ENCODE measurements around the gene RIMS4.

The RIMS4 gene

DNA sequence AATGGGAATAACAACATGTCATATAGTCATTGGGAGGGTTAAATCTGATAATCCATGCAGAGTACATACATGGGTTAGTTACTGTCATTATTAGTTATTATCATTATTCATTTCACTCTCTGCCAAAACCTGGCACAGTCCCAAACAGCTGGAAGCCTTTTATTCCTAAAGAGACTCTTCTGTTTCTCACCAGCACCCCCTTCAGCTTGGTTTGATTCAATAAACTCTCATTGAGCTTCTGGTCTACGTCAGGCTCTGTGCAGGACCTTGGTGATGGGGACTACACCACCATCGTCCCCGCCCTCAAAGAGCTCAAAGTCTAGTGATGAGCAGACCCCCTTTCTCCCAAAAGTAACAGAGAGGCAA, 62.4 kb downstream of the RIMS4 start:
- DNase-seq, result no peak
- Histone ChIP-seq H3K36me3 (ENCODE audit: insufficient read depth, low read length) (no peaks in the 10 kb centered on the region), H3K27me3 (ENCODE audit: insufficient read depth, low read length, poor library complexity) (peaks cover 29% of the 10 kb centered on the region), H3K4me2 (ENCODE audit: insufficient read depth, low read length) (no peak overlapping the region), H2AFZ (ENCODE audit: low read depth, low read length) (no peak overlapping the region), H3K27ac (ENCODE audit: low read length) (no peak overlapping the region), H3K9me3 (ENCODE audit: insufficient read depth, low read length, severe bottlenecking) (no peaks in the 10 kb centered on the region), H3K79me2 (ENCODE audit: insufficient read depth, low read length) (no peaks in the 10 kb centered on the region), H4K20me1 (ENCODE audit: insufficient read depth, low read length) (no peaks in the 10 kb centered on the region), H3K4me3 (ENCODE audit: low read depth in 1 of 2, low read length in 2 of 2) (no peak overlapping the region), H3K9ac (ENCODE audit: low read depth, low read length) (no peak overlapping the region), H3K4me1 (ENCODE audit: insufficient read depth, low read length) (no peaks in the 10 kb centered on the region)
- TF ChIP-seq, protein P1, sequence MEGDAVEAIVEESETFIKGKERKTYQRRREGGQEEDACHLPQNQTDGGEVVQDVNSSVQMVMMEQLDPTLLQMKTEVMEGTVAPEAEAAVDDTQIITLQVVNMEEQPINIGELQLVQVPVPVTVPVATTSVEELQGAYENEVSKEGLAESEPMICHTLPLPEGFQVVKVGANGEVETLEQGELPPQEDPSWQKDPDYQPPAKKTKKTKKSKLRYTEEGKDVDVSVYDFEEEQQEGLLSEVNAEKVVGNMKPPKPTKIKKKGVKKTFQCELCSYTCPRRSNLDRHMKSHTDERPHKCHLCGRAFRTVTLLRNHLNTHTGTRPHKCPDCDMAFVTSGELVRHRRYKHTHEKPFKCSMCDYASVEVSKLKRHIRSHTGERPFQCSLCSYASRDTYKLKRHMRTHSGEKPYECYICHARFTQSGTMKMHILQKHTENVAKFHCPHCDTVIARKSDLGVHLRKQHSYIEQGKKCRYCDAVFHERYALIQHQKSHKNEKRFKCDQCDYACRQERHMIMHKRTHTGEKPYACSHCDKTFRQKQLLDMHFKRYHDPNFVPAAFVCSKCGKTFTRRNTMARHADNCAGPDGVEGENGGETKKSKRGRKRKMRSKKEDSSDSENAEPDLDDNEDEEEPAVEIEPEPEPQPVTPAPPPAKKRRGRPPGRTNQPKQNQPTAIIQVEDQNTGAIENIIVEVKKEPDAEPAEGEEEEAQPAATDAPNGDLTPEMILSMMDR (IDR thresholded peaks at IDR 0.05; ENCODE audit: borderline replicate concordance, extremely low read depth, low read length, poor library complexity, severe bottlenecking), result no peak
- no peak for TF ChIP-seq EZH2 (IDR thresholded peaks at IDR 0.05; ENCODE audit: borderline replicate concordance, low read depth, low read length, severe bottlenecking)
- ATAC-seq (ENCODE audit: insufficient read depth, low read depth), result no peak

DNA sequence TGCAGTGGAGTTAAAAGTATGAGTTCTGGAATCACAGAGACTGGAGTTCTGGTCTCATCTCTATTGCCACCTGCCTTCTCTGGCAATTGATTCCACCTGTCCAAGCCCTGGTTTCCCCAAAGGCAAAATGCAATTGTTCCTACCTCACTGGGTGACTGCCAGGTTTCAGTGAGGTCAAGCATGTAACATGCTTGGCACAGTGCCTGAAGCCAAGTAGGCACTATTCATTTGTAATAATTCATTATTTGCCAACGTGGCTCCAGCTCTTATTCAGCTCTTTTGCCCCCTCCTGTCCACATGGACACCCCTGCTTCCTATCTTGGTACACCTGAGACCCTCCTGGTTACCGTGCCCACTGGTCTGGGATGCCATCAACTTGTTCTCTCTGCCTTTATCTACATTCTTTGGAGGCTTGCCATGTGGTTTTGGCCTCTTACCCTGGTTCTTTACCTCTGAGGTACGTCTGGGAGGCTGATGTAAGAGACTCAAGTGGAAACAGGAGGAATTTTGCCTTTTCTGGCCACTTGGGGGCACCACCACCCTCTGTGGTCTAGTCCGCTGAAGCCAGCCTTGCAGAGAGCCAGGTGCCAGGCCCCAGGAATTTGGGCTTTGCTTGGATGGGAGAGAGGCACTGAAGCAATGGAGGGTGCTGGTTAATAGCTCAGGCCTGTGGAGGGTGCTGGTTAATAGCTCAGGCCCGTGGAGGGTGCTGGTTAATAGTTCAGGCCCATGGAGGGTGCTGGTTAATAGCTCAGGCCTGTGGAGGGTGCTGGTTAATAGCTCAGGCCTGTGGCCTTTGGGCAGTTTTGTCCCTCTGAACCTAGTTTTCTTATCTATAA, 63.0 kb downstream of the RIMS4 start:
- no peak overlapping the region for H2AFZ ChIP-seq (ENCODE audit: low read depth, low read length)
- peak; percentile 83 for ATAC-seq (ENCODE audit: insufficient read depth, low read depth)

DNA sequence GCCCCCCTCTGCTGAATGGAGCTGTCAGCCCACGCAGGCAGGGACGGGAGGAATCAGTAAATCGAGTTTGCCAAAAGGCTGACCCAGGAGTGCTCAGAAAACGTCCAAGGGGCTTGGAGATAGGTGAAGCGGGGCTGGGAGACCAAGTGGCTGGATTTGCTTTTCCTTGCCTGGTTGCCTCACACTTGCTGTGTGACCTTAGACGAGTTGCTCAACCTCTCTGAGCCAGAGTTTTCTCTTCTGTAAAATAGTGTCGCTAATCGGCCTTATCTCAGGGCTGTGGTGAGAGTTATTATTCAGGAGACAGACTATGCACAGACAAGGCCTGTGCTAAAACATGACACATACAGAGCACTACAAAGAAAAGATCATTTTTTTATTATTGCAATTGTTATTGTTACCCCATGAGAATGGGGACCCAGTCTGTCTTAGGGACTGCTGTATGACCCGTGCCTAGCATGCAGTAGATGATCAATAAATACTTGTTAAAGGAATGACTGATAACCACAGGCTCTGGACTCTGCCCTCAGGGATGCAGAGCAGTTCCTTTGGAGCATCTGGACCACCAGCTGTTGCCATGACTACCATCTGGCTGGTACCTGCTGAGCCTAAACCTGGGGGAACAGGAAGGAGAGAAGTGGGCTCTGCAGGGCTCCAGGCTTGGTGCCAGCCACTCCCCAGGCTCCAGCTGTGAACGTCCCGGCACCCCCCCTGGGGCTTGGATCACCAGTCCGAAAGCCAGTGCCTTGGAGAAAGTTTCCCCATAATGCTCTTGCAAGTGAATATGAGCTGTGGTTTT, 63.8 kb downstream of the RIMS4 start:
- TF ChIP-seq EZH2 (IDR thresholded peaks at IDR 0.05; ENCODE audit: borderline replicate concordance, low read depth, low read length, severe bottlenecking), result no peak
- TF ChIP-seq, protein P1 (IDR thresholded peaks at IDR 0.05; ENCODE audit: borderline replicate concordance, extremely low read depth, low read length, poor library complexity, severe bottlenecking), result no peak
- H3K4me2 ChIP-seq (ENCODE audit: insufficient read depth, low read length), result no peak overlapping the region
- no peaks in the 10 kb centered on the region for H3K9me3 ChIP-seq (ENCODE audit: insufficient read depth, low read length, severe bottlenecking)
- no peak overlapping the region for H3K27ac ChIP-seq (ENCODE audit: low read length)
- H4K20me1 ChIP-seq (ENCODE audit: insufficient read depth, low read length), result no peaks in the 10 kb centered on the region
- H3K9ac ChIP-seq (ENCODE audit: low read depth, low read length), result no peak overlapping the region
- H3K36me3 ChIP-seq (ENCODE audit: insufficient read depth, low read length), result no peaks in the 10 kb centered on the region
- H3K27me3 ChIP-seq (ENCODE audit: insufficient read depth, low read length, poor library complexity), result peaks cover 38% of the 10 kb centered on the region
- DNase-seq, result no peak
- no peak overlapping the region for H3K4me3 ChIP-seq (ENCODE audit: low read depth in 1 of 2, low read length in 2 of 2)
- no peaks in the 10 kb centered on the region for H3K79me2 ChIP-seq (ENCODE audit: insufficient read depth, low read length)
- H3K4me1 ChIP-seq (ENCODE audit: insufficient read depth, low read length), result no peaks in the 10 kb centered on the region
- ATAC-seq (ENCODE audit: insufficient read depth, low read depth), result no peak
- H2AFZ ChIP-seq (ENCODE audit: low read depth, low read length), result no peak overlapping the region

More for the DNA sequence above, 63.0 kb downstream of the RIMS4 start:
- no peaks in the 10 kb centered on the region for H3K9me3 ChIP-seq (ENCODE audit: insufficient read depth, low read length, severe bottlenecking)
- H3K4me3 ChIP-seq (ENCODE audit: low read depth in 1 of 2, low read length in 2 of 2), result no peak overlapping the region
- H3K27ac ChIP-seq (ENCODE audit: low read length), result no peak overlapping the region
- H4K20me1 ChIP-seq (ENCODE audit: insufficient read depth, low read length), result no peaks in the 10 kb centered on the region
- H3K4me1 ChIP-seq (ENCODE audit: insufficient read depth, low read length), result no peaks in the 10 kb centered on the region
- peak; percentile 68 for DNase-seq
- H3K79me2 ChIP-seq (ENCODE audit: insufficient read depth, low read length), result no peaks in the 10 kb centered on the region
- H3K27me3 ChIP-seq (ENCODE audit: insufficient read depth, low read length, poor library complexity), result peaks cover 33% of the 10 kb centered on the region
- no peaks in the 10 kb centered on the region for H3K36me3 ChIP-seq (ENCODE audit: insufficient read depth, low read length)
- H3K9ac ChIP-seq (ENCODE audit: low read depth, low read length), result no peak overlapping the region
- no peak overlapping the region for H3K4me2 ChIP-seq (ENCODE audit: insufficient read depth, low read length)
- TF ChIP-seq, protein P1 (IDR thresholded peaks at IDR 0.05; ENCODE audit: borderline replicate concordance, extremely low read depth, low read length, poor library complexity, severe bottlenecking), result peak; percentile 82
- no peak for TF ChIP-seq EZH2 (IDR thresholded peaks at IDR 0.05; ENCODE audit: borderline replicate concordance, low read depth, low read length, severe bottlenecking)

Data from DND-41 (cell line).